HL-60 (cell line): ENCODE results near the gene CEP89.

Experiments
- GABPA ChIP-seq: IDR thresholded peaks from 2 replicates; pipeline ENCODE4 v1.6.1; 2012; ENCODE audit warnings: low read depth
- POLR2AphosphoS5 ChIP-seq: IDR thresholded peaks from 2 replicates; pipeline ENCODE4 v1.6.1; 2012; ENCODE audit warnings: low read depth
- TF ChIP-seq, protein P1 (sequence below): IDR thresholded peaks from one replicate; pipeline ENCODE4 v1.5.1; 2011; ENCODE audit warnings: low read length, control low read depth, inconsistent platforms; ENCODE audit not compliant: insufficient read depth

DNA sequence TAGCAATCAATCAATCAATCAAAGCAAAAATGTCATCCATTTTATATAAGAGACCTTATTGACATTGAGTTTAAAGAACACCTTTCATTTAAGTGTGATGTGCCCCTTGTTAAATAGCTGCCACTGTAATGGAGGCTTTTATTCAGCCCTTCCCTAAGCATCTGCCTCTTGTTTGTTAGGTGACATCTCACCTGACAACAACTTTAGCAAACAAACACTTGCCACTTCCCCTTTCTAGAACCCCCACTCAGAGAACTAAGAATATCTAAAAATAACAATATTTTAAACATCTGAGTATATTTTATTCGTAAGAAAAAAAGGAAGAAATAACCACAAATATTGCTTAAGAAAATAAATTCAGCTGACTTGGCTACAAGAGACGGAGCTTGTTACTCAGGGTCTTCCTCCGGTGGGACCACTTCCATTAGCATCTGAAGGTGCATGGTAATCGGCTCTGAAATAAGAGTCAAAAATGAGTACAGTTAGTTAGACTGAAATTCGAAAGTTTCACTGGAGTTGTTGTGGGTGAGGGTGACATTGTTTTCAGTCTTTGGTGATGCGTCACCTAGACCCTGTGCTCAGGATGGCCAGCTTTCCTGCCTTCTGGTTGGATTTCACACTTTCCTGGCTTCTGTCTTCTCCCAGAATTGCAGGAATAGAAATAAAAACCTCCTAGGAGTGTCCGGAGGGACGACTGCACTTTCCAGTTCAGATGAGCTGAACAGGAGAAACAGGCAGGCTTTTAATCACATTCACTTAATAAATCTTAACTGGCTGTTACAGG lies 141.3 kb downstream of the CEP89 start:
- TF ChIP-seq POLR2AphosphoS5 (no peak), GABPA (no peak)
- TF ChIP-seq, protein P1, sequence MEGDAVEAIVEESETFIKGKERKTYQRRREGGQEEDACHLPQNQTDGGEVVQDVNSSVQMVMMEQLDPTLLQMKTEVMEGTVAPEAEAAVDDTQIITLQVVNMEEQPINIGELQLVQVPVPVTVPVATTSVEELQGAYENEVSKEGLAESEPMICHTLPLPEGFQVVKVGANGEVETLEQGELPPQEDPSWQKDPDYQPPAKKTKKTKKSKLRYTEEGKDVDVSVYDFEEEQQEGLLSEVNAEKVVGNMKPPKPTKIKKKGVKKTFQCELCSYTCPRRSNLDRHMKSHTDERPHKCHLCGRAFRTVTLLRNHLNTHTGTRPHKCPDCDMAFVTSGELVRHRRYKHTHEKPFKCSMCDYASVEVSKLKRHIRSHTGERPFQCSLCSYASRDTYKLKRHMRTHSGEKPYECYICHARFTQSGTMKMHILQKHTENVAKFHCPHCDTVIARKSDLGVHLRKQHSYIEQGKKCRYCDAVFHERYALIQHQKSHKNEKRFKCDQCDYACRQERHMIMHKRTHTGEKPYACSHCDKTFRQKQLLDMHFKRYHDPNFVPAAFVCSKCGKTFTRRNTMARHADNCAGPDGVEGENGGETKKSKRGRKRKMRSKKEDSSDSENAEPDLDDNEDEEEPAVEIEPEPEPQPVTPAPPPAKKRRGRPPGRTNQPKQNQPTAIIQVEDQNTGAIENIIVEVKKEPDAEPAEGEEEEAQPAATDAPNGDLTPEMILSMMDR = no peak
